Heart left ventricle (tissue), 16 donors: Measurements from ENCODE around the gene NR1D1. TPM values are rescaled to one million over a fixed set of nuclear protein-coding genes. Genes with fewer than 3 reads are reported as not detected.

ENCODE experiments used
- ATAC-seq, 4 donors: fragments of 200-7000 bp; cut with Tn5 transposase; one replicate each; pipeline ENCODE4 v1.9.1; 2020 to 2022; ENCODE audit warnings: moderate library complexity in 4 of 4, mild to moderate bottlenecking in 3 of 4, moderate number of reproducible peaks in 1 of 4
- DNase-seq, 5 donors: peaks; one replicate each; pipeline ENCODE4 v3.0.0-alpha.2; 2020
- H3K27ac ChIP-seq, 12 donors: fragments of 200-600 bp; sonication (generic) in 4 of 12; one replicate each; pipeline versions ENCODE4 v1.5.0 to v1.8.0; 2016 to 2022; ENCODE audit warnings: mild to moderate bottlenecking in 2 of 12
- H3K27me3 ChIP-seq, 9 donors: fragments of 200-600 bp; sonication (generic) in 2 of 9; one replicate each; pipeline versions ENCODE4 v1.5.1 to v1.8.0; 2016 to 2022; ENCODE audit warnings: mild to moderate bottlenecking in 3 of 9
- H3K36me3 ChIP-seq, 9 donors: fragments of 200-600 bp; sonication (generic) in 2 of 9; one replicate each; pipeline versions ENCODE4 v1.5.0 to v1.8.0; 2018 to 2022; ENCODE audit warnings: mild to moderate bottlenecking in 2 of 9
- H3K4me1 ChIP-seq, 12 donors: fragments of 200-600 bp; sonication (generic) in 4 of 12; one replicate each; pipeline versions ENCODE4 v1.5.0 to v1.8.0; 2016 to 2022; ENCODE audit warnings: mild to moderate bottlenecking in 3 of 12
- H3K4me3 ChIP-seq, 12 donors: fragments of 200-600 bp; sonication (generic) in 4 of 12; one replicate each; pipeline versions ENCODE4 v1.5.0 to v1.8.0; 2017 to 2022; ENCODE audit warnings: mild to moderate bottlenecking in 9 of 12, moderate library complexity in 4 of 12
- H3K9me3 ChIP-seq, 12 donors: fragments of 200-600 bp; sonication (generic) in 4 of 12; one replicate each; pipeline versions ENCODE4 v1.5.0 to v1.8.0; 2016 to 2022; ENCODE audit warnings: mild to moderate bottlenecking in 1 of 12
- POLR2A ChIP-seq, 2 donors: fragments of 450-650 bp; IDR thresholded peaks; one replicate each; pipeline ENCODE4 v1.6.1; 2017; ENCODE audit warnings: antibody characterized with exemption in 2 of 2, mild to moderate bottlenecking in 2 of 2, moderate library complexity in 2 of 2
- WGBS, 4 donors: extraction: QIAGEN DNeasy Blood & Tissue Kit in 2 of 4; methylation state at CpG; one replicate each; pipeline versions ENCODE4 v1.1.5 to v1.1.7; 2013 to 2018; 5-methylcytosine and 5-hydroxymethylcytosine counted together
- intact Hi-C, 10 donors: fragments of 100-400 bp; cut with DNase I; formaldehyde crosslinking; loops; one replicate each; pipeline versions ENCODE4 v1.11.1 to v1.14.2; 2022
- polyA plus RNA-seq, 2 donors: library from polyadenylated mRNA; stranded (reverse); fragments of 200-250 nt; gene quantifications; one replicate each; pipeline ENCODE4 v1.2.3, GENCODE V29; 2013
- total RNA-seq, 9 donors: library from RNA; depleted of rRNA in 2 of 9; stranded (reverse); fragments of >200 nt in 2 of 9; fragmentation: NEBNext Ultra II Directional in 3 of 9; extraction: Animal tissue kit (Norgen Biotek cat#: 25700) in 3 of 9; gene quantifications; one replicate each; pipeline versions ENCODE4 v1.1.0 to v1.2.4, GENCODE V29; 2016 to 2023
- TF ChIP-seq, protein P1 (sequence below), 12 donors: fragments of 200-600 bp; sonication (generic) in 4 of 12; IDR thresholded peaks; one replicate each; pipeline versions ENCODE4 v1.5.0 to v1.8.0; 2018 to 2022; ENCODE audit warnings: antibody characterized with exemption in 12 of 12, mild to moderate bottlenecking in 5 of 12
- donor health status: ischemic (EF 13 %, LVEDD 7.1; RV severe dilation, severe dysfunction).
- donor health status: healthy with polysubstance abuse.
- donor health status: DM: no; HTN: yes; CAD: no.
- donor health status: DM: no; HTN: no; CAD: no.
- donor health status: ischemic (EF 25% LVEDD 6.9; RV normal size, moderate dysfunction).
- donor health status: ischemic (EF 25% LVEDD 5.7; RV mildly dilated, moderate dysfunction).
- donor health status: healthy.
- donor health status: DM: yes; HTN: yes; CAD: no.
- donor health status: ischemic (EF 35%, LVEDD 5.7; RV mildly dilated, moderate dysfunction).
- donor health status: nonischemic (EF 11% LVEDD 7.7; RV severe dilation, severe dysfunction).
- donor health status: DM: yes; HTN: yes; CAD: no.
- donor health status: PGD.
- donor health status: ischemic (EF 29% LVEDD 5.4; RV normal size, mild dysfunction).
- donor health status: nonischemic (EF 23%, LVEDD 6.1; RV moderate dilation, normal function).

NR1D1 gene
- total and polyA plus RNA-seq, 11 donors: 5.8 to 36.1 (median 20.2) TPM

DNA sequence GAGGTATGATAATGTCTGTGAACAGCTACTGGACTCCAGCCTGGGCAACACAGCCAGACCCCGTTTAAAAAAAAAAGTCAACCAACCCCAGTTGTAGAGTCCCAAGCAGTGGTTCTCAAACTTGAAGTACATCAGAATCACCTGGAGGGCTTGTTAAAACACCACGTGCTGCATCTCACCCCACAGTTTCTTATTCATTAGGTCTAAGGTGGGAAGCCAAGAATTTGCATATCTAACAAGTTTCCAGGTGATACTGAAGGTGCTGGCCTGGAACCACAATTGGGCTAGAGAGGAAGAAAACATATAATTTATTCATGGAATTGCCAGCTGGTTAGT lies 14.7 kb upstream of the NR1D1 start:
- TF ChIP-seq, protein P1, sequence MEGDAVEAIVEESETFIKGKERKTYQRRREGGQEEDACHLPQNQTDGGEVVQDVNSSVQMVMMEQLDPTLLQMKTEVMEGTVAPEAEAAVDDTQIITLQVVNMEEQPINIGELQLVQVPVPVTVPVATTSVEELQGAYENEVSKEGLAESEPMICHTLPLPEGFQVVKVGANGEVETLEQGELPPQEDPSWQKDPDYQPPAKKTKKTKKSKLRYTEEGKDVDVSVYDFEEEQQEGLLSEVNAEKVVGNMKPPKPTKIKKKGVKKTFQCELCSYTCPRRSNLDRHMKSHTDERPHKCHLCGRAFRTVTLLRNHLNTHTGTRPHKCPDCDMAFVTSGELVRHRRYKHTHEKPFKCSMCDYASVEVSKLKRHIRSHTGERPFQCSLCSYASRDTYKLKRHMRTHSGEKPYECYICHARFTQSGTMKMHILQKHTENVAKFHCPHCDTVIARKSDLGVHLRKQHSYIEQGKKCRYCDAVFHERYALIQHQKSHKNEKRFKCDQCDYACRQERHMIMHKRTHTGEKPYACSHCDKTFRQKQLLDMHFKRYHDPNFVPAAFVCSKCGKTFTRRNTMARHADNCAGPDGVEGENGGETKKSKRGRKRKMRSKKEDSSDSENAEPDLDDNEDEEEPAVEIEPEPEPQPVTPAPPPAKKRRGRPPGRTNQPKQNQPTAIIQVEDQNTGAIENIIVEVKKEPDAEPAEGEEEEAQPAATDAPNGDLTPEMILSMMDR (IDR thresholded peaks at IDR 0.05): no peak
- TF ChIP-seq POLR2A (IDR thresholded peaks at IDR 0.05): no peak
- ATAC-seq (no peak), DNase-seq (no peak)
- intact Hi-C loops: loop anchor here in 1 of 10 donors (10.0 kb wide), 2 partner anchors 50 to 100 kb away; partner anchors contain the start of gene CSF3
- Histone ChIP-seq H3K4me3 (no peak overlapping the region), H3K27me3 (no peaks in the 10 kb centered on the region), H3K9me3 (no peaks in the 10 kb centered on the region), H3K27ac (no peak overlapping the region), H3K36me3 (no peaks in the 10 kb centered on the region), H3K4me1 (peaks cover 20 to 46% (median 39%) of the 10 kb centered on the region in 12 donors)
- WGBS, 4 donors: 48 to 68% (median 62%) methylated on average over 2 of the region's 2 CpGs

DNA sequence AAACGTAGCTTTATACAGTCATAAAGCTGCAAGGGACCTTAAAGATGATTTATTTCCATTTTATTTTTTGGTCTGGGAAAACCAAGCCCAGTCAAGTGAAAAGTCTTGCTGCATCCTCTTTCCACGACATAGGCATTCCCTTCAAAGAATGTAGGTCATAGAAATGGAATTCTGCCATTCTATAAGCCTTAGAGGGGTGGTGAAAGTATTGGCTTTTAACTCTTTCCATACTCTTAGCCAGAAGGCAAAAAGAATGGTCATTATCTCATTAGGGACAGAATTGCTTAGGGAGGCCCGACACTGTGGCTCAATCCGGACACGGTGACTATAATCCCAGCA lies 13.5 kb upstream of the NR1D1 start:
- Histone ChIP-seq H3K27me3 (no peaks in the 10 kb centered on the region), H3K9me3 (no peaks in the 10 kb centered on the region), H3K4me1 (peaks cover 28 to 57% (median 50%) of the 10 kb centered on the region in 12 donors), H3K36me3 (no peaks in the 10 kb centered on the region), H3K27ac (peak overlapping the region; percentile 54 to 100 (median 95)), H3K4me3 (peak overlapping the region in 10 of 12 donors; percentile 29 to 61 (median 49))
- no peak for TF ChIP-seq POLR2A (IDR thresholded peaks at IDR 0.05)
- TF ChIP-seq, protein P1 (IDR thresholded peaks at IDR 0.05): no peak
- DNase-seq: no peak
- intact Hi-C loops: loop anchor here in 9 of 10 donors (2.0 to 10.0 kb wide), 11 partner anchors 17 to 99 kb away; partner anchors contain the start of genes THRA (in 6 of the 9) and CSF3 (in 1 of the 9)
- WGBS, 4 donors: 40 to 50% (median 43%) methylated on average over 5 of the region's 5 CpGs
- no peak for ATAC-seq

GRCh38 chr17:40113110-40113906 lies 12.9 kb upstream of the NR1D1 start:
- Histone ChIP-seq H3K4me1 (peaks cover 29 to 61% (median 56%) of the 10 kb centered on the region in 12 donors), H3K4me3 (peak overlapping the region in 11 of 12 donors; percentile 27 to 61 (median 47)), H3K27me3 (no peaks in the 10 kb centered on the region), H3K9me3 (no peaks in the 10 kb centered on the region), H3K27ac (peak overlapping the region; percentile 72 to 100 (median 95)), H3K36me3 (no peaks in the 10 kb centered on the region)
- ATAC-seq (peak; percentile 71 to 83 (median 74)), DNase-seq (peak; percentile 91 to 94 (median 93))
- intact Hi-C loops: loop anchor here in 9 of 10 donors (2.0 to 10.0 kb wide), 11 partner anchors 17 to 99 kb away; partner anchors contain the start of genes THRA (in 6 of the 9) and CSF3 (in 1 of the 9)
- 0 to 1% (median 0%) methylated on average over 16 to 17 of the region's 17 CpGs for WGBS, 4 donors
- TF ChIP-seq POLR2A (IDR thresholded peaks at IDR 0.05): no peak
- TF ChIP-seq, protein P1 (IDR thresholded peaks at IDR 0.05): peak; percentile 71 to 96 (median 84)

DNA sequence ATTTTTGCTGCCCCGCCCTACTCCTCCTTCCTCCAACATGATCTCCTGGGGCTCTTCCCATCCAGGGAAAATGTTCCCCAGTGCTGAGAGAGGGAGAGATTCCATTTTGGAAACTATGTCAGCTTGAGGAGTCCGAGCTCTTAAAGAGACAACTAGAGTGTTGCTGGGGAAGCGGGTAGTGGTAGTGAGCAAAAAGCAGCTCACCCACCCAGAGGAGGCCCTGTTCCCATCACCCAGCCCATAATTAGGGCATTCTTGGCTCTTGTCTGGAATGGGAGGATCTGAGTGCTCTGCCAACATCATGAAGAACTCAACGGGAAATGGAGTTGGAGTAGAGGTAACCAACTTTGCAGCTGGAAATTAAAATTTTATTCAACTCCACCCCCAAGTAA lies 12.3 kb upstream of the NR1D1 start:
- 31 to 49% (median 44%) methylated on average over 4 of the region's 4 CpGs for WGBS, 4 donors
- ATAC-seq (peak in 2 of 4 donors; percentile 1 to 2), DNase-seq (peak in 2 of 5 donors; percentile 23 to 33)
- Histone ChIP-seq H3K4me3 (peak overlapping the region in 7 of 12 donors; percentile 44 to 58 (median 47)), H3K36me3 (no peaks in the 10 kb centered on the region), H3K9me3 (no peaks in the 10 kb centered on the region), H3K4me1 (peaks cover 33 to 64% (median 61%) of the 10 kb centered on the region in 12 donors), H3K27me3 (no peaks in the 10 kb centered on the region), H3K27ac (peak overlapping the region; percentile 72 to 100 (median 95))
- TF ChIP-seq POLR2A (IDR thresholded peaks at IDR 0.05): no peak
- TF ChIP-seq, protein P1 (IDR thresholded peaks at IDR 0.05): no peak
- intact Hi-C loops: loop anchor here in 9 of 10 donors (1.0 to 10.0 kb wide), 12 partner anchors 16 to 98 kb away; partner anchors contain the start of genes THRA (in 6 of the 9) and CSF3 (in 1 of the 9)
